IMR-90 (cell line): ENCODE data around the gene TMEM33. TPM values are rescaled to one million over a fixed set of nuclear protein-coding genes. Genes with fewer than 3 reads are reported as not detected.

Source experiments
- ATAC-seq: fragments of 200-7000 bp; cut with Tn5 transposase; 2 replicates; pipeline ENCODE4 v1.9.1; 2020; ENCODE audit warnings: low read depth, mild to moderate bottlenecking, moderate library complexity
- BruUV-seq: library from RNA; stranded (reverse); fragments of 400-500 nt; replicated peaks from 2 replicates; lab custom pipeline; 2021; lab: Mats Ljungman, UMichigan
- CTCF ChIA-PET: fragments of 300-600 bp; formaldehyde crosslinking; extraction: SDS; loops from one replicate; lab custom pipeline; 2021; ENCODE audit warnings: antibody characterized with exemption; lab: Yijun Ruan, JAX
- POLR2A ChIA-PET: fragments of 300-600 bp; sonication (Branson Sonifier 250); formaldehyde crosslinking; loops from one replicate; lab custom pipeline; 2022; ENCODE audit warnings: antibody characterized with exemption; ENCODE audit not compliant: unreplicated experiment; lab: Charles Lee
- DNase-seq: peaks from one replicate; pipeline ENCODE4 v3.0.0; 2013
- H2AFZ ChIP-seq: replicated peaks from 2 replicates; pipeline ENCODE3; 2013; ENCODE audit warnings: low read length, mild to moderate bottlenecking; ENCODE audit not compliant: poor library complexity
- H2AK5ac ChIP-seq: 2 replicates; pipeline ENCODE4 v1.6.1; 2013; ENCODE audit warnings: low read depth, low read length, inconsistent platforms
- H2AK9ac ChIP-seq: replicated peaks from 2 replicates; pipeline ENCODE3; 2013; ENCODE audit warnings: mild to moderate bottlenecking, low read depth, low read length, moderate library complexity; ENCODE audit not compliant: poor library complexity
- H2BK120ac ChIP-seq: 2 replicates; pipeline ENCODE4 v1.6.1; 2013; ENCODE audit warnings: low read depth, low read length, inconsistent platforms
- H2BK15ac ChIP-seq: 3 replicates; pipeline ENCODE4 v1.6.1; 2013; ENCODE audit warnings: low read depth, low read length, inconsistent platforms
- H2BK20ac ChIP-seq: 2 replicates; pipeline ENCODE4 v1.6.1; 2013; ENCODE audit warnings: low read depth, mild to moderate bottlenecking, inconsistent platforms, low read length, moderate library complexity
- H2BK5ac ChIP-seq: 2 replicates; pipeline ENCODE4 v1.6.1; 2013; ENCODE audit warnings: mild to moderate bottlenecking, low read depth, low read length, inconsistent platforms; ENCODE audit not compliant: poor library complexity, severe bottlenecking
- H3K14ac ChIP-seq: replicated peaks from 2 replicates; pipeline ENCODE4 v1.6.1; 2013; ENCODE audit warnings: low read depth, low read length, inconsistent platforms
- H3K18ac ChIP-seq: 2 replicates; pipeline ENCODE4 v1.6.1; 2013; ENCODE audit warnings: low read depth, low read length, control low read depth
- H3K23ac ChIP-seq: 2 replicates; pipeline ENCODE4 v1.6.1; 2013; ENCODE audit warnings: low read depth, low read length, inconsistent platforms
- H3K27ac ChIP-seq: 2 replicates; pipeline ENCODE4 v1.5.1; 2013; ENCODE audit warnings: mild to moderate bottlenecking, control low read depth, low read length; ENCODE audit not compliant: insufficient read depth
- H3K27me3 ChIP-seq: 2 replicates; pipeline ENCODE4 v1.6.1; 2013; ENCODE audit warnings: low read length; ENCODE audit not compliant: control insufficient read depth, insufficient read depth
- H3K36me3 ChIP-seq: 2 replicates; pipeline ENCODE4 v1.6.1; 2013; ENCODE audit warnings: low read length, mixed read lengths; ENCODE audit not compliant: control insufficient read depth, insufficient read depth
- H3K4ac ChIP-seq: 2 replicates; pipeline ENCODE4 v1.6.1; 2013; ENCODE audit warnings: low read depth, low read length, inconsistent platforms
- H3K4me1 ChIP-seq: 2 replicates; pipeline ENCODE4 v1.6.1; 2013; ENCODE audit warnings: low read length, mixed read lengths; ENCODE audit not compliant: control insufficient read depth, insufficient read depth
- H3K4me2 ChIP-seq: 2 replicates; pipeline ENCODE4 v1.6.1; 2013; ENCODE audit warnings: low read depth, mild to moderate bottlenecking, control low read depth, low read length, moderate library complexity
- H3K4me3 ChIP-seq: 2 replicates; pipeline ENCODE4 v1.5.1; 2013; ENCODE audit warnings: low read depth, mild to moderate bottlenecking, control low read depth, low read length, moderate library complexity; ENCODE audit not compliant: insufficient read depth
- H3K56ac ChIP-seq: 2 replicates; pipeline ENCODE4 v1.6.1; 2013; ENCODE audit warnings: low read length, inconsistent platforms; ENCODE audit not compliant: insufficient read depth; ENCODE audit errors: extremely low read depth
- H3K79me1 ChIP-seq, 2 experiments: 2 replicates each; pipeline ENCODE4 v1.6.1; 2013; ENCODE audit warnings: low read length in 2 of 2, inconsistent platforms in 1 of 2, low read depth in 1 of 2
- H3K9ac ChIP-seq: 2 replicates; pipeline ENCODE4 v1.6.1; 2013; ENCODE audit warnings: low read depth, low read length, control low read depth
- H3K9me1 ChIP-seq: 2 replicates; pipeline ENCODE4 v1.6.1; 2013; ENCODE audit warnings: low read length, inconsistent platforms; ENCODE audit not compliant: insufficient read depth
- H3K9me3 ChIP-seq: 2 replicates; pipeline ENCODE4 v1.6.1; 2013; ENCODE audit warnings: low read length; ENCODE audit not compliant: control insufficient read depth, insufficient read depth
- H4K20me1 ChIP-seq: 2 replicates; pipeline ENCODE4 v1.6.1; 2013; ENCODE audit warnings: low read length, inconsistent platforms; ENCODE audit not compliant: insufficient read depth
- H4K5ac ChIP-seq: 2 replicates; pipeline ENCODE4 v1.6.1; 2013; ENCODE audit warnings: mild to moderate bottlenecking, low read depth, low read length, control low read depth
- H4K8ac ChIP-seq, 2 experiments: 2 replicates each; pipeline ENCODE4 v1.6.1; 2013; ENCODE audit warnings: low read depth in 2 of 2, low read length in 2 of 2, control low read depth in 1 of 2, inconsistent platforms in 1 of 2
- H4K91ac ChIP-seq: 2 replicates; pipeline ENCODE4 v1.6.1; 2013; ENCODE audit warnings: low read depth, low read length, inconsistent platforms; ENCODE audit not compliant: insufficient read depth
- BHLHE40 ChIP-seq: fragments of 150-350 bp; IDR thresholded peaks from 2 replicates; pipeline ENCODE4 v1.6.1; 2016; ENCODE audit warnings: mild to moderate bottlenecking, low read depth, low read length
- CEBPB ChIP-seq: IDR thresholded peaks from 2 replicates; pipeline ENCODE4 v1.6.1; 2012; ENCODE audit warnings: low read depth, low read length, improper control_type of control experiment
- CHD1 ChIP-seq: IDR thresholded peaks from 2 replicates; pipeline ENCODE4 v1.6.1; 2012; ENCODE audit warnings: low read depth, low read length, improper control_type of control experiment
- CTCF ChIP-seq: conservative IDR thresholded peaks from 2 replicates; pipeline ENCODE4 v1.5.1; 2012; ENCODE audit warnings: mild to moderate bottlenecking, low read depth, low read length, improper control_type of control experiment
- ELK1 ChIP-seq: fragments of 150-350 bp; IDR thresholded peaks from 2 replicates; pipeline ENCODE4 v1.6.1; 2016; ENCODE audit warnings: low read depth, mild to moderate bottlenecking, low read length, moderate library complexity, borderline replicate concordance
- FOS ChIP-seq: fragments of 150-350 bp; IDR thresholded peaks from 2 replicates; pipeline ENCODE4 v1.6.1; 2016; ENCODE audit warnings: low read depth, low read length
- MAFK ChIP-seq: IDR thresholded peaks from 2 replicates; pipeline ENCODE4 v1.6.1; 2012; ENCODE audit warnings: low read depth, low read length, improper control_type of control experiment
- MAZ ChIP-seq: IDR thresholded peaks from 2 replicates; pipeline ENCODE4 v1.6.1; 2012; ENCODE audit warnings: low read depth, mild to moderate bottlenecking, low read length, improper control_type of control experiment, moderate library complexity, borderline replicate concordance
- MXI1 ChIP-seq: IDR thresholded peaks from 2 replicates; pipeline ENCODE4 v1.6.1; 2012; ENCODE audit warnings: low read depth, mild to moderate bottlenecking, low read length, moderate library complexity, borderline replicate concordance
- NFE2L2 ChIP-seq: fragments of 150-350 bp; IDR thresholded peaks from 2 replicates; pipeline ENCODE4 v1.6.1; 2016; ENCODE audit warnings: low read depth, mild to moderate bottlenecking, low read length
- POLR2A ChIP-seq: IDR thresholded peaks from 2 replicates; pipeline ENCODE4 v1.6.1; 2012; ENCODE audit warnings: mild to moderate bottlenecking, low read depth, low read length
- RAD21 ChIP-seq: IDR thresholded peaks from 2 replicates; pipeline ENCODE4 v1.6.1; 2012; ENCODE audit warnings: low read length, improper control_type of control experiment
- RCOR1 ChIP-seq: IDR thresholded peaks from 2 replicates; pipeline ENCODE4 v1.6.1; 2012; ENCODE audit warnings: mild to moderate bottlenecking, low read length, improper control_type of control experiment; ENCODE audit not compliant: insufficient replicate concordance
- RFX5 ChIP-seq: IDR thresholded peaks from 2 replicates; pipeline ENCODE4 v1.8.0; 2012; ENCODE audit warnings: low read depth, mild to moderate bottlenecking, low read length, moderate library complexity
- SMC3 ChIP-seq: fragments of 150-350 bp; IDR thresholded peaks from 2 replicates; pipeline ENCODE4 v1.6.1; 2016; ENCODE audit warnings: low read depth, mild to moderate bottlenecking, antibody characterized with exemption, low read length, moderate library complexity
- USF2 ChIP-seq: fragments of 150-350 bp; IDR thresholded peaks from 2 replicates; pipeline ENCODE4 v1.6.1; 2017; ENCODE audit warnings: mild to moderate bottlenecking, antibody characterized with exemption, low read length, low read depth
- WGBS, 2 experiments: methylation state at CpG; one replicate each; pipeline versions ENCODE4 v1.1.5 to v1.1.7; 2013; ENCODE audit warnings: missing lambda C conversion rate in 2 of 2; ENCODE audit not compliant: insufficient read length in 1 of 2; ENCODE audit errors: extremely low coverage in 2 of 2; 5-methylcytosine and 5-hydroxymethylcytosine counted together
- dilution Hi-C: fragments of 300-500 bp; cut with HindIII; formaldehyde crosslinking; loops from one replicate; pipeline ENCODE4 v1.14.3; 2018; ENCODE audit warnings: low sequenced_read_pairs; ENCODE audit not compliant: unreplicated experiment
- in situ Hi-C: fragments of 300-500 bp; cut with MboI; formaldehyde crosslinking; loops from 3 replicates; pipeline ENCODE4 v1.14.3; 2019; ENCODE audit warnings: low sequenced_read_pairs, inconsistent platforms, mixed read lengths
- intact Hi-C: fragments of 100-400 bp; cut with micrococcal nuclease; formaldehyde crosslinking; loops from 2 replicates; pipeline ENCODE4 v1.10.0; 2022
- polyA plus RNA-seq, 3 experiments: library from polyadenylated mRNA; depleted of rRNA; stranded (reverse); fragments of >200 nt; gene quantifications; 2 replicates each; pipeline ENCODE4 v1.2.3, GENCODE V29; 2012; ENCODE audit warnings: low replicate concordance in 1 of 3
- total RNA-seq: library from RNA; depleted of rRNA; stranded (reverse); fragments of >200 nt; gene quantifications from 2 replicates; pipeline ENCODE4 v1.2.3, GENCODE V29; 2012

Gene TMEM33
- total and polyA plus RNA-seq, 2 of the 4 experiments (the other 2 are of a cell fraction) = 23.6 to 45.5 TPM

GRCh38 chr4:41927796-41928499, 7.3 kb upstream of the TMEM33 start:
- no CpG with 5 or more reads among the region's 4 CpGs for WGBS, 2 experiments

More at GRCh38 chr4:41927796-41928499, 7.3 kb upstream of the TMEM33 start:
- Histone ChIP-seq H3K27ac (no peak overlapping the region), H2BK5ac (no peak overlapping the region), H2BK15ac (no peak overlapping the region), H3K9me1 (no peaks in the 10 kb centered on the region), H3K4me2 (no peak overlapping the region), H4K91ac (no peak overlapping the region), H4K8ac (no peak overlapping the region), H2AK5ac (no peak overlapping the region), H3K4ac (no peak overlapping the region), H3K14ac (no peak overlapping the region), H3K4me1 (no peaks in the 10 kb centered on the region), H2BK20ac (no peak overlapping the region), H3K23ac (no peak overlapping the region), H2BK120ac (no peak overlapping the region), H3K9ac (no peak overlapping the region), H4K5ac (no peak overlapping the region), H3K79me1 (no peaks in the 10 kb centered on the region), H3K56ac (no peak overlapping the region), H3K18ac (no peak overlapping the region), H2AFZ (no peak overlapping the region), H4K20me1 (no peaks in the 10 kb centered on the region), H3K4me3 (no peak overlapping the region), H2AK9ac (no peak overlapping the region), H3K9me3 (no peaks in the 10 kb centered on the region), H3K36me3 (no peaks in the 10 kb centered on the region), H3K27me3 (peaks cover 6% of the 10 kb centered on the region)
- in situ Hi-C loops = no loop called here
- TF ChIP-seq MXI1 (no peak), CHD1 (no peak), RAD21 (no peak), RCOR1 (no peak), POLR2A (no peak), MAFK (no peak), MAZ (no peak), RFX5 (no peak), NFE2L2 (no peak), USF2 (no peak), ELK1 (no peak), CTCF (no peak), FOS (no peak), SMC3 (no peak), CEBPB (no peak), BHLHE40 (no peak)
- no peak for DNase-seq
- no peak for ATAC-seq
- intact Hi-C loops = no loop called here
- no TSS peak for BruUV-seq
- ChIA-PET POLR2A (no interaction called here), CTCF (interaction anchor here (1.0 kb wide), 1 partner anchor 25 kb away, joined by 5 read pairs; no protein-coding TSS in a partner anchor)
- dilution Hi-C loops = no loop called here
